GM12892 (cell line): ENCODE results near the gene IST1.

Source experiments
- POLR2A ChIP-seq: IDR thresholded peaks from 2 replicates; pipeline ENCODE4 v1.6.1; 2011; ENCODE audit warnings: low read depth, low read length, control low read depth
- TAF1 ChIP-seq: IDR thresholded peaks from 2 replicates; pipeline ENCODE4 v1.6.1; 2011; ENCODE audit warnings: low read depth, mild to moderate bottlenecking, control low read depth, low read length, borderline replicate concordance

- TF ChIP-seq TAF1 (no peak), POLR2A (no peak)
These were observed 22.1 kb upstream of the IST1 start for GRCh38 chr16:71873199-71873598.
